ENCODE data around the gene AGMAT.

AGMAT gene

DNA sequence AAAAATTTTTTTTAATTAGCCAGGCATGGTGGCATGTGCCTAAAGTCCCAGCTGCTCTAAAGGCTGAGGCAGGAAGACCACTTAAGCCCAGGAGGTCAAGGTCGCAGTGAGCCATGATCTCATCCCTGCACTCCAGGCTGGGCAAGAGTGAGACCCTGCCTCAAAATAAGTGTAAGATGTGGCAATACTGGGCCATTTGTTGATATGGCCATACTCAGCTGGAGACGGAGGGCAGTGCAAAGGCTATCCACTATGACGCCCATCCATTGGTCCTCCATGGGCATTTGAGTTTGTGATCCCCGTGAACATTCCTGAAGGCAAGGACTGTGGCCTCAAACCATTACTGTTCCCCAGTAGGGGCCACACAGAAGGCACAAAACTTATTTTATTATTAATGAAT is 62.3 kb downstream of the AGMAT start:
- no peak for DNase-seq

All from NCI-H1694 (cell line).